ENCODE data around the gene FXYD3. TPM values are rescaled to one million over a fixed set of nuclear protein-coding genes. Genes with fewer than 3 reads are reported as not detected.

FXYD3 gene
- polyA plus RNA-seq, 1 of the 3 experiments (the other 2 are of a cell fraction): not detected

DNA sequence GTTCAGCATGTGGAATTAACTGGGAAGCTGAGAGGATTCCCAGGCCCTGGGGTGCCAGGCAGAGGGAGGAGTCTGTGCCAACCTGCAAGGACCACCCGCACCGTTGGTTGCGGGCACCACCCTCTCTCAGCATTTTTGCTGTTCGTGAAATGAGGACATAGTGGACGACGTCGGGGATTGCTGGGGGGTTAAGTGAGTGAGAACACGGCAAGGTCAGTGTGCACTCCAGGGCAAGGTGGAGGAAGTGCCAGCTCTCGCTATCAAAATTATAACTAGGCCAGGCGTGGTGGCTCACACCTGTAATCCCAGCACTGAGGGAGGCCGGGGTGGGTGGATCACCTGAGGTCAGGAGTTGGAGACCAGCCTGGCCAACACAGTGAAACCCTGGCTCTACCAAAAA, 2.2 kb downstream of the FXYD3 start:
- TF ChIP-seq YY1 (IDR thresholded peaks at IDR 0.05; ENCODE audit: low read depth) (no peak), SMC3 (IDR thresholded peaks at IDR 0.05; ENCODE audit: low read depth, low read length) (no peak), CHD2 (IDR thresholded peaks at IDR 0.05; ENCODE audit: low read length, partially characterized antibody) (no peak), RAD21 (IDR thresholded peaks at IDR 0.05; ENCODE audit: low read length) (no peak), MXI1 (IDR thresholded peaks at IDR 0.05; ENCODE audit: low read depth, low read length) (no peak), FOXJ3 (CRISPR knock-in tag; IDR thresholded peaks at IDR 0.05) (no peak), PBX3 (IDR thresholded peaks at IDR 0.05) (no peak), POLR2AphosphoS5 (IDR thresholded peaks at IDR 0.05; ENCODE audit: low read depth, low read length) (no peak), GABPA (IDR thresholded peaks at IDR 0.05; ENCODE audit: low read depth) (no peak)
- TF ChIP-seq, protein P1, sequence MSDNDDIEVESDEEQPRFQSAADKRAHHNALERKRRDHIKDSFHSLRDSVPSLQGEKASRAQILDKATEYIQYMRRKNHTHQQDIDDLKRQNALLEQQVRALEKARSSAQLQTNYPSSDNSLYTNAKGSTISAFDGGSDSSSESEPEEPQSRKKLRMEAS (IDR thresholded peaks at IDR 0.05; ENCODE audit: low read depth): no peak
- Histone ChIP-seq H3K36me3 (replicated peaks in 1 of 2; ENCODE audit: control insufficient read depth in 1 of 2, insufficient read depth in 2 of 2, low read length in 1 of 2) (no peaks in the 10 kb centered on the region), H3K27ac (ENCODE audit: low read depth in 2 of 2, low read length in 1 of 2) (no peak overlapping the region), H4K20me1 (ENCODE audit: insufficient read depth) (no peaks in the 10 kb centered on the region), H3K9ac (no peak overlapping the region), H3F3A (replicated peaks; ENCODE audit: insufficient read depth) (no peaks in the 10 kb centered on the region), H3K79me2 (ENCODE audit: insufficient read depth) (no peaks in the 10 kb centered on the region), H3K4me3 (ENCODE audit: low read depth in 2 of 2, low read length in 1 of 2) (no peak overlapping the region), H2AFZ (ENCODE audit: low read depth) (no peak overlapping the region), H3K9me2 (no peaks in the 10 kb centered on the region), H3K27me3 (ENCODE audit: insufficient read depth) (no peaks in the 10 kb centered on the region; the same call in 1 of the 2 replicates), H3K4me2 (no peak overlapping the region), H3K9me3 (no peaks in the 10 kb centered on the region), H3K4me1 (ENCODE audit: control insufficient read depth in 1 of 2, insufficient read depth in 2 of 2, low read depth in 1 of 2, low read length in 1 of 2) (peaks cover 0 to 8% of the 10 kb centered on the region in 2 experiments; a peak in 1 of 4 replicates)
- ChIA-PET CTCF (interaction anchor here (2.0 to 3.9 kb wide), 2 partner anchors 18 to 51 kb away, joined by 13 to 66 read pairs; partner anchors contain the start of genes FXYD1 and LGI4), POLR2A (no interaction called here)
- 82% methylated on average over 11 of the region's 11 CpGs for WGBS (ENCODE audit: low lambda C conversion rate)
- no peak for DNase-seq

GRCh38 chr19:35118268-35119020, 2.8 kb downstream of the FXYD3 start:
- no peak for DNase-seq
- Histone ChIP-seq H3K4me3 (ENCODE audit: low read depth in 2 of 2, low read length in 1 of 2) (no peak overlapping the region), H3F3A (replicated peaks; ENCODE audit: insufficient read depth) (no peaks in the 10 kb centered on the region), H3K79me2 (ENCODE audit: insufficient read depth) (no peaks in the 10 kb centered on the region), H3K9me2 (no peaks in the 10 kb centered on the region), H3K4me2 (no peak overlapping the region), H3K9ac (no peak overlapping the region), H3K4me1 (ENCODE audit: control insufficient read depth in 1 of 2, insufficient read depth in 2 of 2, low read depth in 1 of 2, low read length in 1 of 2) (peaks cover 0 to 8% of the 10 kb centered on the region in 2 experiments; a peak in 1 of 4 replicates), H3K27ac (ENCODE audit: low read depth in 2 of 2, low read length in 1 of 2) (no peak overlapping the region), H4K20me1 (ENCODE audit: insufficient read depth) (no peaks in the 10 kb centered on the region), H3K36me3 (replicated peaks in 1 of 2; ENCODE audit: control insufficient read depth in 1 of 2, insufficient read depth in 2 of 2, low read length in 1 of 2) (no peaks in the 10 kb centered on the region), H2AFZ (ENCODE audit: low read depth) (no peak overlapping the region), H3K9me3 (no peaks in the 10 kb centered on the region), H3K27me3 (ENCODE audit: insufficient read depth) (no peaks in the 10 kb centered on the region; the same call in 1 of the 2 replicates)
- POLR2A ChIA-PET: no interaction called here
- WGBS (ENCODE audit: low lambda C conversion rate): 73% methylated on average over 6 of the region's 13 CpGs
- CTCF ChIA-PET: interaction anchor here (1.7 to 2.8 kb wide), 3 partner anchors 17 to 52 kb away, joined by 9 to 14 read pairs (median 12); partner anchors contain the start of genes FXYD7 and LGI4
- TF ChIP-seq TEAD4 (IDR thresholded peaks at IDR 0.05; ENCODE audit: borderline replicate concordance, insufficient read depth) (no peak), MXI1 (IDR thresholded peaks at IDR 0.05; ENCODE audit: low read depth, low read length) (no peak), CTCF (IDR thresholded peaks at IDR 0.05) (no peak), POLR2AphosphoS5 (IDR thresholded peaks at IDR 0.05; ENCODE audit: low read depth, low read length) (no peak), RXRA (IDR thresholded peaks at IDR 0.05; ENCODE audit: borderline replicate concordance, low read depth) (no peak), GABPA (IDR thresholded peaks at IDR 0.05; ENCODE audit: low read depth) (no peak), IRF3 (IDR thresholded peaks at IDR 0.05; ENCODE audit: low read depth, low read length) (no peak), EP300 (IDR thresholded peaks at IDR 0.05; ENCODE audit: borderline replicate concordance in 1 of 2, low read depth in 1 of 2, low read length in 1 of 2) (no peak), CHD2 (IDR thresholded peaks at IDR 0.05; ENCODE audit: low read length, partially characterized antibody) (no peak), YY1 (IDR thresholded peaks at IDR 0.05; ENCODE audit: low read depth) (no peak), PBX3 (IDR thresholded peaks at IDR 0.05) (no peak), RFX5 (IDR thresholded peaks at IDR 0.05; ENCODE audit: low read length) (no peak), USF2 (IDR thresholded peaks at IDR 0.05; ENCODE audit: borderline replicate concordance, low read depth, low read length) (no peak), SMC3 (IDR thresholded peaks at IDR 0.05; ENCODE audit: low read depth, low read length) (no peak), MEF2A (IDR thresholded peaks at IDR 0.05; ENCODE audit: borderline replicate concordance, low read depth) (no peak)
- TF ChIP-seq, protein P1 (IDR thresholded peaks at IDR 0.05; ENCODE audit: low read depth): no peak

Measured in SK-N-SH (cell line).